Smooth muscle cell (in vitro differentiated cells): ENCODE measurements around the gene RBP2. TPM values are rescaled to one million over a fixed set of nuclear protein-coding genes. Genes with fewer than 3 reads are reported as not detected.

ENCODE experiments used
- DNase-seq: peaks from one replicate; lab custom pipeline; 2025; ENCODE audit not compliant: unreplicated experiment; lab: John Stamatoyannopoulos, UW
- H2AFZ ChIP-seq: fragments of 200-600 bp; sonication (generic); 2 replicates; pipeline ENCODE4 v1.6.0; 2016; ENCODE audit warnings: antibody characterized with exemption, low read depth, mild to moderate bottlenecking
- H3F3A ChIP-seq: fragments of 200-600 bp; sonication (generic); 2 replicates; pipeline ENCODE4 v1.6.0; 2017; ENCODE audit warnings: antibody characterized with exemption, low read depth
- H3K27ac ChIP-seq: fragments of 200-600 bp; sonication (generic); 2 replicates; pipeline ENCODE4 v1.5.1; 2016; ENCODE audit warnings: low read depth, mild to moderate bottlenecking
- H3K27me3 ChIP-seq: fragments of 200-600 bp; sonication (generic); 2 replicates; pipeline ENCODE4 v1.6.1; 2016; ENCODE audit warnings: low read depth, mild to moderate bottlenecking
- H3K36me3 ChIP-seq: fragments of 200-600 bp; sonication (generic); 2 replicates; pipeline ENCODE4 v1.5.1; 2016; ENCODE audit warnings: low read depth
- H3K4me1 ChIP-seq: fragments of 200-600 bp; sonication (generic); 2 replicates; pipeline ENCODE4 v1.5.1; 2016; ENCODE audit warnings: low read depth
- H3K4me2 ChIP-seq: fragments of 200-600 bp; sonication (generic); 2 replicates; pipeline ENCODE4 v1.6.0; 2016; ENCODE audit warnings: mild to moderate bottlenecking
- H3K4me3 ChIP-seq: fragments of 200-600 bp; sonication (generic); 2 replicates; pipeline ENCODE4 v1.5.1; 2016; ENCODE audit warnings: mild to moderate bottlenecking
- H3K79me2 ChIP-seq: fragments of 200-600 bp; sonication (generic); 2 replicates; pipeline ENCODE4 v1.6.0; 2016; ENCODE audit warnings: low read depth, mild to moderate bottlenecking
- H3K9ac ChIP-seq: fragments of 200-600 bp; sonication (generic); 2 replicates; pipeline ENCODE4 v1.6.0; 2016; ENCODE audit warnings: low read depth
- H3K9me3 ChIP-seq: fragments of 200-600 bp; sonication (generic); replicated peaks from 2 replicates; pipeline ENCODE4 v1.5.1; 2016; ENCODE audit warnings: low read depth
- H4K20me1 ChIP-seq: fragments of 200-600 bp; sonication (generic); 2 replicates; pipeline ENCODE4 v1.6.0; 2016; ENCODE audit warnings: low read depth
- WGBS: methylation state at CpG from one replicate; pipeline ENCODE4 v1.1.7; 2016; ENCODE audit warnings: low lambda C conversion rate; 5-methylcytosine and 5-hydroxymethylcytosine counted together
- polyA plus RNA-seq: library from polyadenylated mRNA; unstranded; fragments of >200 nt; fragmentation: Nextera tagmentation; extraction: Ambion mirVana; gene quantifications from 2 replicates; pipeline ENCODE4 v1.2.1, GENCODE V29; 2016
- total RNA-seq: library from RNA; depleted of rRNA; stranded (reverse); fragments of >200 nt; gene quantifications from 2 replicates; pipeline ENCODE4 v1.2.3, GENCODE V29; 2014
- TF ChIP-seq, protein P1 (sequence below): fragments of 200-600 bp; sonication (generic); IDR thresholded peaks from 2 replicates; pipeline ENCODE4 v1.5.1; 2017; ENCODE audit warnings: borderline replicate concordance, mild to moderate bottlenecking, antibody characterized with exemption; ENCODE audit not compliant: insufficient read depth, poor library complexity, severe bottlenecking

The RBP2 gene
- total and polyA plus RNA-seq, 2 experiments from 2014 or later, result not detected

DNA sequence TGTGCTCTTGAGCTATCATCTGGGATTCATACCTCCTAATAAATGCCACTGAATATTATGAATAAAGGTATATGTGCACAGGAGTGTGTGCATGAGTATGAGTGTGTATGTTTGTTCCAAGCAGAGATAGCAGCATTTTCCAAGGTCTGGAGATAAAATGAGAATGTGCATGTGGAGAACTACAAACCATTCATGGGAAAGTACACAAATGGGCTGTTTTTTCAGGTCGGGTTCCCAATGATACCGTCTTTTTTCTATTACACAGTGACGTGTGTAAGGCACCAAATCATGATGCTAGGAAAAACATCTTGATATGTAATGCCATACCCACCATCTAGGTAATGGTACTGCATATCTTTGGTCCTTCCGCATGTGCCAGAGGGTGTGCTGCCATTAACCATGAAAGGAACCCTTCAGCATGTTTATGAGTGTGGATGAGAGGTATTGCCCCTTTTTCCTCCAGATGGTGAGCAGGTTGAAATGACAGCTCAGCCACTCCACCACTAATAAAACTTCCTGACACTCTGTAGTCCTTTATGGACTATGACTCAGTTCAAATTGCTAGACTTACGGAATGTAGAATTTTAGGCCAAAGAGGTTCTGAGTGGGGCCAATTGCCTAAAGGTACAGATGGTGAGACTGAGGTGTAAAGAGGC lies 50.4 kb downstream of the RBP2 start:
- no peaks in the 10 kb centered on the region for H3K9me3 ChIP-seq
- no peak overlapping the region for H2AFZ ChIP-seq
- no peak overlapping the region for H3K27ac ChIP-seq
- no peaks in the 10 kb centered on the region for H3K27me3 ChIP-seq
- H3K4me3 ChIP-seq, result no peak overlapping the region
- TF ChIP-seq, protein P1, sequence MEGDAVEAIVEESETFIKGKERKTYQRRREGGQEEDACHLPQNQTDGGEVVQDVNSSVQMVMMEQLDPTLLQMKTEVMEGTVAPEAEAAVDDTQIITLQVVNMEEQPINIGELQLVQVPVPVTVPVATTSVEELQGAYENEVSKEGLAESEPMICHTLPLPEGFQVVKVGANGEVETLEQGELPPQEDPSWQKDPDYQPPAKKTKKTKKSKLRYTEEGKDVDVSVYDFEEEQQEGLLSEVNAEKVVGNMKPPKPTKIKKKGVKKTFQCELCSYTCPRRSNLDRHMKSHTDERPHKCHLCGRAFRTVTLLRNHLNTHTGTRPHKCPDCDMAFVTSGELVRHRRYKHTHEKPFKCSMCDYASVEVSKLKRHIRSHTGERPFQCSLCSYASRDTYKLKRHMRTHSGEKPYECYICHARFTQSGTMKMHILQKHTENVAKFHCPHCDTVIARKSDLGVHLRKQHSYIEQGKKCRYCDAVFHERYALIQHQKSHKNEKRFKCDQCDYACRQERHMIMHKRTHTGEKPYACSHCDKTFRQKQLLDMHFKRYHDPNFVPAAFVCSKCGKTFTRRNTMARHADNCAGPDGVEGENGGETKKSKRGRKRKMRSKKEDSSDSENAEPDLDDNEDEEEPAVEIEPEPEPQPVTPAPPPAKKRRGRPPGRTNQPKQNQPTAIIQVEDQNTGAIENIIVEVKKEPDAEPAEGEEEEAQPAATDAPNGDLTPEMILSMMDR, result no peak
- peaks cover 19% of the 10 kb centered on the region for H4K20me1 ChIP-seq
- WGBS, result 77% methylated on average over 5 of the region's 5 CpGs
- no peaks in the 10 kb centered on the region for H3K4me1 ChIP-seq
- H3K4me2 ChIP-seq, result no peak overlapping the region
- no peaks in the 10 kb centered on the region for H3K36me3 ChIP-seq
- DNase-seq, result no peak
- no peaks in the 10 kb centered on the region for H3F3A ChIP-seq
- H3K79me2 ChIP-seq, result no peaks in the 10 kb centered on the region
- no peak overlapping the region for H3K9ac ChIP-seq

DNA sequence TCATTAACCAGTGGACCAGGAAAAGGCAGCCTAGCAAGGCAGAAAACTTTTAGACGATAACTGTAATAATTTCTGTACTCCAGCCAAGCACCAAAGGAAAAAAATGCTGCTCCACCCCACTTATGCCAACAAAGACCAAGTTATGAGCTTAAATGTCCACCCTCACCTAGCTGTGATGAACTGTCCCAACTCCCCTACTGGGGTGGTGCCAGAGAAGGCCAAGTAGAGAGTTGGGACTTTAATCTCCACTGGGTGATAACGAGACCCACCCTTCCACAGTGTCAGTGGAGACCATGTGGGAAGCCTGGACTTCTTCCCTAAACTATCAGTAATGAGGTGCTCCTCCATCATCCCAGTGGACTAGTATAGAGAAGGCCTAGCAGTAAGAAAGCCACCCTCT lies 53.1 kb downstream of the RBP2 start:
- Histone ChIP-seq H2AFZ (no peak overlapping the region), H3K4me1 (no peaks in the 10 kb centered on the region), H3K36me3 (no peaks in the 10 kb centered on the region), H3F3A (no peaks in the 10 kb centered on the region), H3K79me2 (no peaks in the 10 kb centered on the region), H3K4me2 (no peak overlapping the region), H3K9me3 (no peaks in the 10 kb centered on the region), H3K9ac (no peak overlapping the region), H3K4me3 (no peak overlapping the region), H3K27me3 (no peaks in the 10 kb centered on the region), H3K27ac (no peak overlapping the region), H4K20me1 (peaks cover 20% of the 10 kb centered on the region)
- TF ChIP-seq, protein P1, result no peak
- WGBS, result 95% methylated on average over 2 of the region's 2 CpGs
- DNase-seq, result no peak

DNA sequence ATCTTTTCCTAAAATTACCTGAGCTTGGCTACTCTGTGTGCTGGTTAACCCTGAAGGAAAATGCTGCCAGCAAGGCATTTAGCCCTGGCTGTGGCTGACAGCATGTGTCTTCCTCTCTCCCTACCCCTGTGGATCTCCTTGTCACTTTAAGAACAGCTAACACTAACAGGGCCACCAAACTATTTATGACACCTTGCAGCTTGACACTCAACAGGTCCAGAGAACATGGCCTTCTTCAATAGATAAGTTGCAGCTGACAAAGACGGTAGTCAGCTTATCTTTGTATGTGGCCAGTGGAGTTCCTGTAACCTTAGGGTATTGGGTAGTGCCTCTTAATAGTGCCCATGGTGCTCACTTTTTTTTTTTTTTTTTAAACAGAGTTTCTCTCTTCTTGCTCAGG lies 54.9 kb downstream of the RBP2 start:
- Histone ChIP-seq H3K9ac (no peak overlapping the region), H4K20me1 (peaks cover 14% of the 10 kb centered on the region), H3K27ac (no peak overlapping the region), H2AFZ (no peak overlapping the region), H3K4me1 (no peaks in the 10 kb centered on the region), H3K4me3 (no peak overlapping the region), H3F3A (no peaks in the 10 kb centered on the region), H3K27me3 (no peaks in the 10 kb centered on the region), H3K4me2 (no peak overlapping the region), H3K36me3 (no peaks in the 10 kb centered on the region), H3K9me3 (peaks cover 1% of the 10 kb centered on the region), H3K79me2 (peaks cover 3% of the 10 kb centered on the region)
- TF ChIP-seq, protein P1, result no peak
- no peak for DNase-seq
- WGBS, result 39% methylated on average over 1 of the region's 1 CpG

- no peaks in the 10 kb centered on the region for H3K4me1 ChIP-seq
- H3K9me3 ChIP-seq, result peaks cover 3% of the 10 kb centered on the region
- TF ChIP-seq, protein P1, result no peak
- 78% methylated on average over 1 of the region's 1 CpG for WGBS
- no peak overlapping the region for H3K27ac ChIP-seq
- peaks cover 6% of the 10 kb centered on the region for H3K79me2 ChIP-seq
- H3F3A ChIP-seq, result no peaks in the 10 kb centered on the region
- H3K9ac ChIP-seq, result no peak overlapping the region
- no peaks in the 10 kb centered on the region for H3K36me3 ChIP-seq
- no peak overlapping the region for H3K4me3 ChIP-seq
- H4K20me1 ChIP-seq, result peaks cover 14% of the 10 kb centered on the region
- H3K4me2 ChIP-seq, result no peak overlapping the region
- H2AFZ ChIP-seq, result no peak overlapping the region
- H3K27me3 ChIP-seq, result no peaks in the 10 kb centered on the region
- no peak for DNase-seq
Observed at GRCh38 chr3:139421040-139421439, 55.3 kb downstream of the RBP2 start.
